HepG2 (cell line): Measurements from ENCODE around the gene TRMT6. TPM values are rescaled to one million over a fixed set of nuclear protein-coding genes. Genes with fewer than 3 reads are reported as not detected.

Experiments used
- ATAC-seq: fragments of 200-7000 bp; cut with Tn5 transposase; 3 replicates; pipeline ENCODE4 v1.9.1; 2020; ENCODE audit warnings: mild to moderate bottlenecking, moderate library complexity
- BruUV-seq: library from RNA; stranded (reverse); fragments of 400-500 nt; replicated peaks from 2 replicates; lab custom pipeline; 2021; lab: Mats Ljungman, UMichigan
- CTCF ChIA-PET: fragments of 300-600 bp; formaldehyde crosslinking; extraction: SDS; loops from one replicate; lab custom pipeline; 2021; ENCODE audit warnings: low total read pairs, inconsistent platforms, low intra/inter-chr PET ratio; lab: Yijun Ruan, JAX
- POLR2A ChIA-PET: fragments of 350-600 bp; sonication (Branson Sonifier 250); formaldehyde crosslinking; loops from one replicate; lab custom pipeline; 2020; ENCODE audit warnings: antibody characterized with exemption, inconsistent platforms; lab: Yijun Ruan, JAX
- DNase-seq: peaks from one replicate; pipeline ENCODE4 v3.0.0-alpha.2; 2015; ENCODE audit warnings: low spot score
- FAIRE-seq: peaks from 3 replicates; lab custom pipeline; 2011; peaks lifted over from hg19 to GRCh38; lab: Jason Lieb, UNC
- H2AFZ ChIP-seq: one replicate; pipeline ENCODE4 v1.6.1; 2011; ENCODE audit warnings: low read length, inconsistent platforms
- H3K27ac ChIP-seq: fragments of 300-600 bp; 3 replicates; pipeline ENCODE4 v1.8.0; 2011; ENCODE audit warnings: mixed run types, mild to moderate bottlenecking, mixed read lengths, low read length, inconsistent platforms; ENCODE audit not compliant: insufficient read depth; ENCODE audit errors: extremely low read length
- H3K27me3 ChIP-seq, 2 experiments: fragments of 200-600 bp in 1 of 2; 2 replicates in 1 of 2; 3 replicates in 1 of 2; pipeline versions ENCODE4 v1.6.0 to v1.8.0; 2011; ENCODE audit warnings: low read length in 2 of 2, mild to moderate bottlenecking in 2 of 2, moderate library complexity in 2 of 2, inconsistent platforms in 1 of 2; ENCODE audit not compliant: insufficient read depth in 2 of 2, control insufficient read depth in 1 of 2
- H3K36me3 ChIP-seq, 2 experiments: fragments of 200-600 bp in 1 of 2; replicated peaks in 1 of 2; 2 replicates in 1 of 2; 3 replicates in 1 of 2; pipeline versions ENCODE4 v1.5.1 to v1.8.0; 2011; ENCODE audit warnings: low read length in 2 of 2, inconsistent platforms in 1 of 2; ENCODE audit not compliant: insufficient read depth in 2 of 2, control insufficient read depth in 1 of 2
- H3K4me1 ChIP-seq: 2 replicates; pipeline ENCODE4 v1.5.1; 2012; ENCODE audit warnings: low read length, inconsistent platforms; ENCODE audit not compliant: insufficient read depth
- H3K4me2 ChIP-seq: 2 replicates; pipeline ENCODE4 v1.6.0; 2011; ENCODE audit warnings: low read depth, low read length, inconsistent platforms
- H3K4me3 ChIP-seq, 3 experiments: fragments of 200-600 bp in 1 of 3; sonication (generic), shearing (Covaris generic) in 1 of 3; replicated peaks in 1 of 3; 2 replicates each; pipeline ENCODE4 v1.5.1; 2011 to 2016; ENCODE audit warnings: low read length in 3 of 3, inconsistent platforms in 2 of 3, low read depth in 2 of 3, mild to moderate bottlenecking in 2 of 3, control low read depth in 1 of 3, mixed read lengths in 1 of 3; ENCODE audit not compliant: insufficient read depth in 1 of 3
- H3K79me2 ChIP-seq: one replicate; pipeline ENCODE4 v1.6.1; 2011; ENCODE audit warnings: low read length, inconsistent platforms; ENCODE audit not compliant: insufficient read depth
- H3K9ac ChIP-seq: 2 replicates; pipeline ENCODE4 v1.6.0; 2011; ENCODE audit warnings: mild to moderate bottlenecking, low read depth, low read length, inconsistent platforms; ENCODE audit not compliant: insufficient read depth
- H3K9me3 ChIP-seq: 2 replicates; pipeline ENCODE4 v1.5.1; 2012; ENCODE audit warnings: mild to moderate bottlenecking, low read length
- H4K20me1 ChIP-seq: 2 replicates; pipeline ENCODE4 v1.6.0; 2011; ENCODE audit warnings: inconsistent platforms, mild to moderate bottlenecking, low read length, moderate library complexity; ENCODE audit not compliant: insufficient read depth
- BRCA1 ChIP-seq: sonication (generic); formaldehyde crosslinking; IDR thresholded peaks from 2 replicates; pipeline ENCODE4 v1.4.0; 2020; ENCODE audit warnings: missing genetic modification reagents
- HHEX ChIP-seq: IDR thresholded peaks from 2 replicates; pipeline ENCODE4 v1.6.1; 2016; ENCODE audit warnings: control low read depth
- HIC2 ChIP-seq: sonication (generic); formaldehyde crosslinking; IDR thresholded peaks from 2 replicates; pipeline ENCODE4 v1.9.0; 2022; ENCODE audit warnings: low read depth, missing genetic modification reagents
- HOXA5 ChIP-seq: sonication (generic); formaldehyde crosslinking; IDR thresholded peaks from 2 replicates; pipeline ENCODE4 v1.4.0; 2020; ENCODE audit warnings: missing genetic modification reagents
- JUNB ChIP-seq: sonication (generic); formaldehyde crosslinking; IDR thresholded peaks from 2 replicates; pipeline ENCODE4 v1.8.0; 2022; ENCODE audit warnings: missing genetic modification reagents, mild to moderate bottlenecking, borderline replicate concordance
- KLF9 ChIP-seq: IDR thresholded peaks from 2 replicates; pipeline ENCODE4 v1.6.1; 2016; ENCODE audit warnings: low read depth
- PLRG1 ChIP-seq: fragments of 450-650 bp; conservative IDR thresholded peaks from 2 replicates; pipeline ENCODE4 v1.6.1; 2016
- RBFOX2 ChIP-seq: fragments of 200-400 bp; formaldehyde crosslinking; IDR thresholded peaks from 2 replicates; pipeline ENCODE4 v1.6.1; 2017; ENCODE audit warnings: low read depth, mild to moderate bottlenecking, low read length
- ZNF260 ChIP-seq: sonication (generic); formaldehyde crosslinking; IDR thresholded peaks from 2 replicates; pipeline ENCODE4 v1.4.0; 2020; ENCODE audit warnings: missing genetic modification reagents, low read depth, mild to moderate bottlenecking, borderline replicate concordance
- ZNF354B ChIP-seq: sonication (generic); formaldehyde crosslinking; IDR thresholded peaks from 2 replicates; pipeline ENCODE4 v1.8.0; 2022; ENCODE audit warnings: mild to moderate bottlenecking, missing genetic modification reagents
- WGBS: methylation state at CpG from one replicate; pipeline ENCODE4 v1.1.6; 2017; ENCODE audit warnings: low lambda C conversion rate; 5-methylcytosine and 5-hydroxymethylcytosine counted together
- in situ Hi-C: cut with HindIII; loops from 2 replicates; pipeline ENCODE4 v1.10.0; 2017; ENCODE audit warnings: low pct_unique_long_range_greater_than_20kb; ENCODE audit not compliant: extremely low pct_ligation_motif_present
- intact Hi-C: fragments of 100-400 bp; cut with micrococcal nuclease; formaldehyde crosslinking; loops from one replicate; pipeline ENCODE4 v1.10.0; 2022; ENCODE audit not compliant: unreplicated experiment
- polyA plus RNA-seq, 8 experiments: library from polyadenylated mRNA; depleted of rRNA in 3 of 8; stranded (reverse) in 7 of 8; unstranded in 1 of 8; fragments of >200 nt; fragmentation: Illumina TruSeq in 4 of 8; extraction: Trizol in 4 of 8; gene quantifications; 2 replicates each; pipeline versions ENCODE4 v1.2.1 to v1.2.3, GENCODE V29; 2011 to 2016; ENCODE audit warnings: low read depth in 4 of 8, missing spikeins in 1 of 8, mixed read lengths in 1 of 8; ENCODE audit not compliant: insufficient read depth in 1 of 8
- total RNA-seq, 5 experiments: library from RNA; depleted of rRNA; stranded (reverse); fragments of >200 nt; fragmentation: Illumina TruSeq; extraction: Trizol; gene quantifications; 2 replicates each; pipeline ENCODE4 v1.2.3, GENCODE V29; 2016; ENCODE audit warnings: low read depth in 1 of 5

Gene TRMT6
- total and polyA plus RNA-seq, 2 of the 13 experiments (the other 11 are each of a cell fraction or from before 2014, with no cell fraction given), result 10.5 to 37.8 TPM

GRCh38 chr20:5919626-5920544 is 30.4 kb downstream of the TRMT6 start:
- intact Hi-C loops (no loop called here), in situ Hi-C loops (no loop called here)
- BruUV-seq, result no TSS peak
- H3K27ac ChIP-seq, result no peak overlapping the region
- H3K36me3 ChIP-seq, result no peaks in the 10 kb centered on the region
- no peak overlapping the region for H3K4me3 ChIP-seq
- no peaks in the 10 kb centered on the region for H3K9me3 ChIP-seq
- POLR2A ChIA-PET, result interaction anchor here (1.0 kb wide), 1 partner anchor 89 kb away, joined by 3 read pairs; no protein-coding TSS in a partner anchor
- DNase-seq, result no peak
- peaks cover 0 to 23% of the 10 kb centered on the region in 2 experiments; a peak in 3 of 5 replicates for H3K27me3 ChIP-seq
- WGBS, result 33% methylated on average over 8 of the region's 8 CpGs
- H3K4me1 ChIP-seq, result peaks cover 11% of the 10 kb centered on the region
- no peak for TF ChIP-seq RBFOX2
- TF ChIP-seq BRCA1 (CRISPR knock-in tag), result 0 out of 2 replicates have a peak, but pooled peaks have one; percentile 33
- TF ChIP-seq, all 625 proteins: peak for 1
- ATAC-seq, result no peak
- no peak for FAIRE-seq
- H2AFZ ChIP-seq, result no peak overlapping the region
- H3K79me2 ChIP-seq, result no peaks in the 10 kb centered on the region
- no peak overlapping the region for H3K9ac ChIP-seq
- H3K4me2 ChIP-seq, result no peak overlapping the region
- H4K20me1 ChIP-seq, result no peaks in the 10 kb centered on the region
- CTCF ChIA-PET, result no interaction called here

- no peak overlapping the region for H3K4me3 ChIP-seq
- 9% methylated on average over 3 of the region's 3 CpGs for WGBS
- peaks cover 11% of the 10 kb centered on the region for H3K4me1 ChIP-seq
- ChIA-PET POLR2A (interaction anchor here (1.0 kb wide), 1 partner anchor 90 kb away, joined by 3 read pairs; no protein-coding TSS in a partner anchor), CTCF (no interaction called here)
- intact Hi-C loops (no loop called here), in situ Hi-C loops (no loop called here)
- ATAC-seq (peak; percentile 63), FAIRE-seq (no peak), DNase-seq (peak; percentile 53)
- no peaks in the 10 kb centered on the region for H4K20me1 ChIP-seq
- no peaks in the 10 kb centered on the region for H3K79me2 ChIP-seq
- peaks cover 0 to 20% of the 10 kb centered on the region in 2 experiments; a peak in 3 of 5 replicates for H3K27me3 ChIP-seq
- H3K4me2 ChIP-seq, result peak overlapping the region; percentile 19; the same call in 1 of the 2 replicates
- H2AFZ ChIP-seq, result no peak overlapping the region
- no peak overlapping the region for H3K27ac ChIP-seq
- no peaks in the 10 kb centered on the region for H3K9me3 ChIP-seq
- no TSS peak for BruUV-seq
- no peaks in the 10 kb centered on the region for H3K36me3 ChIP-seq
- H3K9ac ChIP-seq, result no peak overlapping the region
- no peak for TF ChIP-seq HIC2 (CRISPR knock-in tag)
- TF ChIP-seq HOXA5, result no peak
- no peak for TF ChIP-seq PLRG1
- no peak for TF ChIP-seq JUNB (CRISPR knock-in tag)
- no peak for TF ChIP-seq ZNF260 (CRISPR knock-in tag)
- no peak for TF ChIP-seq KLF9 (CRISPR knock-in tag)
- 0 out of 2 replicates have a peak, but pooled peaks have one; percentile 32 for TF ChIP-seq ZNF354B (CRISPR knock-in tag)
- TF ChIP-seq HHEX (CRISPR knock-in tag), result no peak
Measured at GRCh38 chr20:5918856-5919625, 31.3 kb downstream of the TRMT6 start.
